HG03097 (cell line): ENCODE measurements around the gene GLRX.
A peak's percentile ranks its signal among the peaks of the same experiment; 100 is the strongest.
"Not testable (repeated sequence)": the region's sequence is repeated elsewhere in the genome, so short reads cannot be mapped to it uniquely, and the experiment has no call there.

Experiments
- ATAC-seq: cut with Tn5 transposase; IDR thresholded peaks from one replicate; pipeline ENCODE4 v1.9.1; 2021; ENCODE audit not compliant: unreplicated experiment, low FRiP score

GLRX gene

GRCh38 chr5:95853490-95853889 is 31.0 kb upstream of the GLRX start:
- no peak for ATAC-seq

- ATAC-seq, result no peak
Measured at GRCh38 chr5:95852567-95852966, 30.0 kb upstream of the GLRX start.

- not testable (repeated sequence) for ATAC-seq
Measured at GRCh38 chr5:95851141-95851540, 28.6 kb upstream of the GLRX start.

GRCh38 chr5:95850391-95850894 is 27.9 kb upstream of the GLRX start:
- ATAC-seq, result no peak

GRCh38 chr5:95848701-95849100 is 26.2 kb upstream of the GLRX start:
- ATAC-seq, result no peak

- ATAC-seq, result no peak
Measured at GRCh38 chr5:95847261-95847592, 24.7 kb upstream of the GLRX start.

GRCh38 chr5:95846554-95847260 is 24.2 kb upstream of the GLRX start:
- peak; percentile 44 for ATAC-seq

GRCh38 chr5:95845391-95845790 is 22.9 kb upstream of the GLRX start:
- no peak for ATAC-seq

- ATAC-seq, result no peak
Measured at GRCh38 chr5:95843733-95844223, 21.3 kb upstream of the GLRX start.

- ATAC-seq, result peak; percentile 82
Measured at GRCh38 chr5:95842854-95843544, 20.5 kb upstream of the GLRX start.

- no peak for ATAC-seq
Measured at GRCh38 chr5:95841914-95842812, 19.6 kb upstream of the GLRX start.

- ATAC-seq, result no peak
Measured at GRCh38 chr5:95840956-95841705, 18.6 kb upstream of the GLRX start.

GRCh38 chr5:95839658-95840057 is 17.1 kb upstream of the GLRX start:
- ATAC-seq, result no peak

- no peak for ATAC-seq
Measured at GRCh38 chr5:95838556-95838955, 16.0 kb upstream of the GLRX start.

- no peak for ATAC-seq
Measured at GRCh38 chr5:95838001-95838520, 15.5 kb upstream of the GLRX start.

- no peak for ATAC-seq
Measured at GRCh38 chr5:95837492-95837891, 15.0 kb upstream of the GLRX start.

GRCh38 chr5:95836971-95837370 is 14.4 kb upstream of the GLRX start:
- not testable (repeated sequence) for ATAC-seq

GRCh38 chr5:95836544-95836943 is 14.0 kb upstream of the GLRX start:
- ATAC-seq, result no peak

GRCh38 chr5:95835682-95836385 is 13.3 kb upstream of the GLRX start:
- no peak for ATAC-seq
